HFF-Myc (cell line): ENCODE data around the gene ZNF26.
"Not testable (repeated sequence)": the region's sequence is repeated elsewhere in the genome, so short reads cannot be mapped to it uniquely, and the experiment has no call there.

Experiments
- DNase-seq: peaks from one replicate; pipeline ENCODE4 v3.0.0-alpha.2; 2011; ENCODE audit warnings: low read depth; ENCODE audit errors: extremely low read depth
- H3K4me3 ChIP-seq: replicated peaks from 2 replicates; pipeline ENCODE4 v1.5.1; 2011; ENCODE audit warnings: low read depth, mild to moderate bottlenecking, control low read depth, low read length
- TF ChIP-seq, protein P1 (sequence below): IDR thresholded peaks from 2 replicates; pipeline ENCODE4 v1.5.1; 2012; ENCODE audit warnings: mild to moderate bottlenecking, low read depth, low read length, control low read depth; ENCODE audit errors: missing control alignments

Gene ZNF26

GRCh38 chr12:132952371-132953162 lies 33.6 kb upstream of the ZNF26 start:
- no peak overlapping the region for H3K4me3 ChIP-seq
- TF ChIP-seq, protein P1, sequence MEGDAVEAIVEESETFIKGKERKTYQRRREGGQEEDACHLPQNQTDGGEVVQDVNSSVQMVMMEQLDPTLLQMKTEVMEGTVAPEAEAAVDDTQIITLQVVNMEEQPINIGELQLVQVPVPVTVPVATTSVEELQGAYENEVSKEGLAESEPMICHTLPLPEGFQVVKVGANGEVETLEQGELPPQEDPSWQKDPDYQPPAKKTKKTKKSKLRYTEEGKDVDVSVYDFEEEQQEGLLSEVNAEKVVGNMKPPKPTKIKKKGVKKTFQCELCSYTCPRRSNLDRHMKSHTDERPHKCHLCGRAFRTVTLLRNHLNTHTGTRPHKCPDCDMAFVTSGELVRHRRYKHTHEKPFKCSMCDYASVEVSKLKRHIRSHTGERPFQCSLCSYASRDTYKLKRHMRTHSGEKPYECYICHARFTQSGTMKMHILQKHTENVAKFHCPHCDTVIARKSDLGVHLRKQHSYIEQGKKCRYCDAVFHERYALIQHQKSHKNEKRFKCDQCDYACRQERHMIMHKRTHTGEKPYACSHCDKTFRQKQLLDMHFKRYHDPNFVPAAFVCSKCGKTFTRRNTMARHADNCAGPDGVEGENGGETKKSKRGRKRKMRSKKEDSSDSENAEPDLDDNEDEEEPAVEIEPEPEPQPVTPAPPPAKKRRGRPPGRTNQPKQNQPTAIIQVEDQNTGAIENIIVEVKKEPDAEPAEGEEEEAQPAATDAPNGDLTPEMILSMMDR = no peak
- DNase-seq = no peak

DNA sequence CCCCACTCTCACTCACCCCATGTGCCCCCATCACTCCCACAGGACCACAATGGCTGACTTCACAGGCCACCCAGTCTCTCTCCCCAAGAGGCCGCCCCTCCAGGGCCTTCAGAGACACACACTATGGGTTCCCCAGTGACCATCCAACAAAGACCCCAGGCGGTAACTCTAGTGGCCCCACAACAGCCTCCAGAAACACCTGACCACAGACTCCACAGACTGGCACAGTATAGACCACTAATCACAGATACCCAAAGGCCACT lies 33.1 kb upstream of the ZNF26 start:
- DNase-seq = no peak
- H3K4me3 ChIP-seq = no peak overlapping the region
- TF ChIP-seq, protein P1 = no peak

- DNase-seq = no peak
- H3K4me3 ChIP-seq = no peak overlapping the region
- TF ChIP-seq, protein P1 = no peak
Measured at GRCh38 chr12:132953771-132954170, 32.4 kb upstream of the ZNF26 start.

GRCh38 chr12:132954471-132955048 lies 31.6 kb upstream of the ZNF26 start:
- peak overlapping the region; percentile 78 for H3K4me3 ChIP-seq
- TF ChIP-seq, protein P1 = no peak
- no peak for DNase-seq

- H3K4me3 ChIP-seq = peak overlapping the region; percentile 78
- TF ChIP-seq, protein P1 = no peak
- DNase-seq = peak; percentile 14
Measured at GRCh38 chr12:132955094-132956010, 30.8 kb upstream of the ZNF26 start.

- DNase-seq = peak; percentile 61
Measured at GRCh38 chr12:132956011-132956788, 30.0 kb upstream of the ZNF26 start, which contains the start of gene ZNF605. ZNF605 (minus strand) TSS chr12:132956306; CDS start chr12:132945635, 10,671 bp downstream.

DNA sequence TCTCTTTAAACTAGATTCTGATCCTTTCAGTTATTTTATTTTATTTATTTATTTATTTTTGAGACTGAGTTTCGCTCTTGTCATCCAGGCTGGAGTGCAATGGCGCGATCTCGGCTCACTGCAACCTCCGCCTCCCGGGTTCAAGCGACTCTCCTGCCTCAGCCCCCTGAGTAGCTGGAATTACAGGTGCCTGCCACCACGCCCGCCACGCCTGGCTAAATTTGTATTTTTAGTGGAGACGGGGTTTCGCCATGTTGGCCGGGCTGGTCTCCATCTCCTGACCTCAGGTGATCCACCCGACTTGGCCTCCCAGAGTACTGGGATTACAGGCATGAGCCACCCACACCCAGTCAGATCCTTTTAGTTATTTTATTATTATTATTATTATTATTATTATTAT lies 24.4 kb upstream of the ZNF26 start:
- not testable (repeated sequence) for H3K4me3 ChIP-seq, DNase-seq

More at GRCh38 chr12:132956011-132956788, 30.0 kb upstream of the ZNF26 start, which contains the start of gene ZNF605:
- TF ChIP-seq, protein P1 = no peak
- peak within 1 kb of the TSS; percentile 78 for H3K4me3 ChIP-seq
